Thoracic aorta (tissue), 2 donors: ENCODE data around the gene AFP. TPM values are rescaled to one million over a fixed set of nuclear protein-coding genes. Genes with fewer than 3 reads are reported as not detected.

Source experiments
- ATAC-seq: fragments of 150-250 bp; one replicate; pipeline ENCODE4 v1.8.0; 2017; ENCODE audit warnings: low read depth; ENCODE audit not compliant: insufficient number of reproducible peaks, low FRiP score
- DNase-seq: peaks from one replicate; pipeline ENCODE4 v3.0.0-alpha.2; 2020; ENCODE audit warnings: low spot score
- H3K27ac ChIP-seq, 2 donors: fragments of 200-600 bp; sonication (generic); 1 replicate in 1 of 2; 2 replicates in 1 of 2; pipeline ENCODE4 v1.5.1; 2016; ENCODE audit warnings: mild to moderate bottlenecking in 2 of 2, moderate library complexity in 2 of 2
- H3K27me3 ChIP-seq: fragments of 200-600 bp; sonication (generic); replicated peaks from 2 replicates; pipeline ENCODE4 v1.6.0; 2016; ENCODE audit warnings: mild to moderate bottlenecking; ENCODE audit not compliant: insufficient read depth
- H3K36me3 ChIP-seq: fragments of 200-600 bp; sonication (generic); one replicate; pipeline ENCODE4 v1.5.1; 2016
- H3K4me1 ChIP-seq, 2 donors: fragments of 200-600 bp; sonication (generic); 1 replicate in 1 of 2; 2 replicates in 1 of 2; pipeline versions ENCODE4 v1.5.1 to v1.6.0; 2016; ENCODE audit warnings: low read depth in 2 of 2, mild to moderate bottlenecking in 1 of 2; ENCODE audit not compliant: control insufficient read depth in 1 of 2
- H3K4me3 ChIP-seq: fragments of 200-600 bp; sonication (generic); 2 replicates; pipeline ENCODE4 v1.5.1; 2016; ENCODE audit warnings: mild to moderate bottlenecking
- H3K9me3 ChIP-seq: fragments of 200-600 bp; sonication (generic); 2 replicates; pipeline ENCODE4 v1.5.1; 2016
- total RNA-seq, 2 donors: library from RNA; depleted of rRNA; stranded (reverse); fragments of >200 nt; gene quantifications; one replicate each; pipeline versions ENCODE4 v1.1.0 to v1.2.3, GENCODE V29; 2016
- TF ChIP-seq, protein P1 (sequence below): fragments of 200-600 bp; sonication (generic); IDR thresholded peaks from one replicate; pipeline ENCODE4 v1.5.1; 2019; ENCODE audit warnings: antibody characterized with exemption

AFP gene
- total RNA-seq, 2 donors from 2014 or later = not detected

DNA sequence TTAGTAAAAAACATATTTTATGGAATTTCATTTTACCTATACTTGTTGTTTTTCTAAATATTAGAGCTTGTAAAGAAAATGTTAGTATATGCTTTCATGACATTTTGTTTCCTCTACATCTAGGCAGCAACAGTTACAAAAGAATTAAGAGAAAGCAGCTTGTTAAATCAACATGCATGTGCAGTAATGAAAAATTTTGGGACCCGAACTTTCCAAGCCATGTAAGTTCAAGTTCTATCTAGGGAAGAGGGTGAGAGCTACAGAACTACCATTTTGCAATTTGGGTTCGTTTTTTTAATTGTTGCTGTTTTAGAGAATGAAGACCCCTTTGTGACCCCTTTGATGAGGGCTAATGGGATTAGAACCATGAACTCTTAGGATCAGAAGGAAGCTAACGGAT is 7.2 kb downstream of the AFP start:
- no peak overlapping the region for H3K4me3 ChIP-seq
- no peaks in the 10 kb centered on the region for H3K36me3 ChIP-seq
- TF ChIP-seq, protein P1, sequence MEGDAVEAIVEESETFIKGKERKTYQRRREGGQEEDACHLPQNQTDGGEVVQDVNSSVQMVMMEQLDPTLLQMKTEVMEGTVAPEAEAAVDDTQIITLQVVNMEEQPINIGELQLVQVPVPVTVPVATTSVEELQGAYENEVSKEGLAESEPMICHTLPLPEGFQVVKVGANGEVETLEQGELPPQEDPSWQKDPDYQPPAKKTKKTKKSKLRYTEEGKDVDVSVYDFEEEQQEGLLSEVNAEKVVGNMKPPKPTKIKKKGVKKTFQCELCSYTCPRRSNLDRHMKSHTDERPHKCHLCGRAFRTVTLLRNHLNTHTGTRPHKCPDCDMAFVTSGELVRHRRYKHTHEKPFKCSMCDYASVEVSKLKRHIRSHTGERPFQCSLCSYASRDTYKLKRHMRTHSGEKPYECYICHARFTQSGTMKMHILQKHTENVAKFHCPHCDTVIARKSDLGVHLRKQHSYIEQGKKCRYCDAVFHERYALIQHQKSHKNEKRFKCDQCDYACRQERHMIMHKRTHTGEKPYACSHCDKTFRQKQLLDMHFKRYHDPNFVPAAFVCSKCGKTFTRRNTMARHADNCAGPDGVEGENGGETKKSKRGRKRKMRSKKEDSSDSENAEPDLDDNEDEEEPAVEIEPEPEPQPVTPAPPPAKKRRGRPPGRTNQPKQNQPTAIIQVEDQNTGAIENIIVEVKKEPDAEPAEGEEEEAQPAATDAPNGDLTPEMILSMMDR = no peak
- ATAC-seq = no peak
- no peaks in the 10 kb centered on the region for H3K27me3 ChIP-seq
- no peaks in the 10 kb centered on the region for H3K4me1 ChIP-seq
- H3K9me3 ChIP-seq = no peaks in the 10 kb centered on the region
- DNase-seq = no peak
- no peak overlapping the region for H3K27ac ChIP-seq

DNA sequence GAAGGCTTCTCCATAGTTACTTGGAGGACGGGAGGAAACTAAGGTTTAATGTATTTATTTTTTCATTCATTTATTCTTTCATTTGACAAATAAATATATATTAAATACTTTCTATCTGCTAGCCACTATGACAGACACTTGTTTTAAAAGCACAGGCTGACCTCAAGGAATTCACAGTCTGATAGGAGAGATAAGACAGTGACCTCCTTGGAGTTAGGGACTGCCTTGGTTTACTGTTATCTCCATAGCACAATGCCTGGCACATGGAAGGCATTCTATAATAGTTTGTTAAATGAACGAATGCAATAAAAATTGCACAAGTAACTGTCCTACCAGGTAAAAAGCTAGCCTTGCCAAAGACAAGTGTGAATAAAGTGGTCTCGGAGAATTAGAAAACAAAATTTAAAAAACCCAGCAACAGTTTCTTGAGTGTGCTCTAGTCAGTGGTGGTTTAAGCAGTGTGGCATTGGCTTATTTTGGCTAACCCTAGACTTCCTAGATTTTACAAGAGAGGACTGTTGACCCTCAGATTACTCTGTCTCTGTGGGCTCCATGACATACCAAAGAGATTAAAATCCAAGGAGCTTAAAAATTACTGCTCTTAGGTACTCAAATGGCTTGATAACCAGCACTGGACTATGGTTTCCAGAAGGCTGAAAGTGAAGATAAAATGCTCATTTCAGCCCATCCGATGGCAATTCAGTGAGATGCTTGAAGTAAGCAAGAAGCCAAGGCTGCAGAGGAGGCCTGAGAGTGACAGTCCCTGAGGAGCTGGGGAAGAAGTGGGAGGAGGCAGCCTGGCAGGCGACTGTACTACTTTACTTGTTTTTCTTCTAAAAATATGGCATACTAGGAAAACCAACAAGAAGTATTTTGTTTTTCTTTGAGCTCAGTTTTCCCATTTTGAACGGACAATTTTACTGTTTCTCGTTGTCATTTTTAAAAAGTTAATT is 9.6 kb downstream of the AFP start:
- H3K36me3 ChIP-seq = no peaks in the 10 kb centered on the region
- no peak overlapping the region for H3K27ac ChIP-seq
- H3K9me3 ChIP-seq = no peaks in the 10 kb centered on the region
- peaks cover 0 to 8% of the 10 kb centered on the region in 2 donors for H3K4me1 ChIP-seq
- no peak for DNase-seq
- no peak for ATAC-seq
- H3K27me3 ChIP-seq = no peaks in the 10 kb centered on the region
- H3K4me3 ChIP-seq = no peak overlapping the region
- TF ChIP-seq, protein P1 = no peak

DNA sequence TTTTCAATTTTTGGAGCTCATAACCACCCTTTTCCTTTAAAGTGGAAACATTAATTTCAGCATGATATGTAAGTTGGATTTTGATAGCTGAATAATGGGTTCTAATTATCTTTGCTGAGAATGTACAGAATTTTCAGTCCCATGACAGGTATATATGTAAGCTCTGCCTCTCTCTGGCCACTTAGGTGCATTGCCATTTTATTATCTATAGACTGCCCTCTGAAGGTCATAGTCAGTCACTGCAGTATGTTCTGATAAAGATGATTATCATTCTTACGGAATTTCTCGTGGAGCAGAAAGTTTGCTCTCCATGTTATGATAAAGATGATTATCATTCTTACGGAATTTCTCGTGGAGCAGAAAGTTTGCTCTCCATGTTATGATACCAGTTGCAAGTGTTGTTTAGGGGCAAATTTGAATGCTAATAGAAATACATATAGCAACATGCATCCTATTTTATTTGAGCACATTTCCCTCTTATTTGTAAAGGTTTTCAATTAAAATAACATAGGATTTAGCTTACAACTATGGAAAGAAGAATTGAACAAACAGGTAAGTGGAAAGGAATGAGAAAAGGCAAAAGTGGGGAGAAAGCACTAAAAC is 10.4 kb downstream of the AFP start:
- DNase-seq = no peak
- H3K4me3 ChIP-seq = no peak overlapping the region
- TF ChIP-seq, protein P1 = peak; percentile 29
- ATAC-seq = no peak
- no peaks in the 10 kb centered on the region for H3K9me3 ChIP-seq
- no peaks in the 10 kb centered on the region for H3K36me3 ChIP-seq
- H3K27me3 ChIP-seq = no peaks in the 10 kb centered on the region
- H3K27ac ChIP-seq = no peak overlapping the region
- peaks cover 4 to 14% of the 10 kb centered on the region in 2 donors for H3K4me1 ChIP-seq

DNA sequence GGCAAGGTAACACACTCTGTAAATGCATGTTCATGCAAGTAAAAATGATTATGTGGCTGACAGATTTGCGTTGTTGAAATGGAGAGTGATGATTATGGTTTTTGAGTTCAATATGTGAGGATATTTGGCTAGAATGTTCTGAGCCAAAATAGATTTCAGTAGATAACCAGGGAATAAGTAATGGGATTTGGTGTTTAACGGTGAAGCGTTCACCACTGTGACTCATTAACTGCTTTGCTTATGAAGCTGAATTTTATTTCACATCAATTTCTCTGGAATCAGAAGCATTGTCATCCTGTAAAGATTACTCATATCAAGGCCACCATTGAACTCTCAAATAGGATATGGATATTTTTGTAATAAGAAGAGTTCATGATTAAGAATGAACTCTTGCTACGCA is 11.7 kb downstream of the AFP start:
- H3K36me3 ChIP-seq = no peaks in the 10 kb centered on the region
- TF ChIP-seq, protein P1 = no peak
- no peak overlapping the region for H3K4me3 ChIP-seq
- no peaks in the 10 kb centered on the region for H3K9me3 ChIP-seq
- no peak overlapping the region for H3K27ac ChIP-seq
- H3K27me3 ChIP-seq = no peaks in the 10 kb centered on the region
- DNase-seq (no peak), ATAC-seq (no peak)
- H3K4me1 ChIP-seq = peaks cover 4 to 15% of the 10 kb centered on the region in 2 donors

DNA sequence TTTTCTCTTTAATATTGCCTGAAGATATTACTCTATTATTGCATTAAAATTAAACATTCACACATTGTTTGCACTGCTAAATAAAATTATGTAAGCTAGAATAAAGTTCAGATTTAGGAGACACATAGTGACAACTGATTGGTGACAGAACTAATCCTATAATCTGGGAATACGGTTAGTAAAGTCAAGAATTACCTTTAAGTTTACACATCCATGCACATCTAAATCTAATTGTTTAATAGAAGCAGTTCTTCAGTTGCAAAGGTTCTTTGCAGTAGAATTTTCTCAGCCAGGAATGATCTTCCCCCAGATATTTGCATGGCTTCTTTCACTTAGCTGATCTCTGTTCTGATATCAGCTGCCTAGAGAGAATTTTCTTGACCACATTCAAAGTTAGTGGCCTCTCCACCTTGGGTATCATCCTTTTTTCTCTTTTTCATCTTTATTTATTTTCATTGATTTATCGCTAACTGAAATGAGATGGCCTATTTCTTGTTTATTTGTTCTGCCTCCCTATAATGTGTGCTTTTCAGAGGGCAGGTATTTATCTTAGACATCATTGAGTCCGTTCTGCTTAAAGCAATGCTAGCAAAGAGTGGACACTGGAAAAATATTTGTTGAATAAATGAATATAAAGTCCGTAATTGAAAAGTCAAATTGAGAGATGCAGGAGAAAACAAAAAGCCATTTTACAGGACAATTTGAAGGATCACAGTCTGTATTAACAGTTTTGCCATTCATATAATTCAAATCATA is 12.6 kb downstream of the AFP start:
- no peak for DNase-seq
- TF ChIP-seq, protein P1 = no peak
- no peaks in the 10 kb centered on the region for H3K36me3 ChIP-seq
- peaks cover 4 to 22% of the 10 kb centered on the region in 2 donors for H3K4me1 ChIP-seq
- no peaks in the 10 kb centered on the region for H3K27me3 ChIP-seq
- H3K4me3 ChIP-seq = no peak overlapping the region
- no peak overlapping the region for H3K27ac ChIP-seq
- no peak for ATAC-seq
- H3K9me3 ChIP-seq = no peaks in the 10 kb centered on the region
